ENCODE results near the gene SNRPA.

DNA sequence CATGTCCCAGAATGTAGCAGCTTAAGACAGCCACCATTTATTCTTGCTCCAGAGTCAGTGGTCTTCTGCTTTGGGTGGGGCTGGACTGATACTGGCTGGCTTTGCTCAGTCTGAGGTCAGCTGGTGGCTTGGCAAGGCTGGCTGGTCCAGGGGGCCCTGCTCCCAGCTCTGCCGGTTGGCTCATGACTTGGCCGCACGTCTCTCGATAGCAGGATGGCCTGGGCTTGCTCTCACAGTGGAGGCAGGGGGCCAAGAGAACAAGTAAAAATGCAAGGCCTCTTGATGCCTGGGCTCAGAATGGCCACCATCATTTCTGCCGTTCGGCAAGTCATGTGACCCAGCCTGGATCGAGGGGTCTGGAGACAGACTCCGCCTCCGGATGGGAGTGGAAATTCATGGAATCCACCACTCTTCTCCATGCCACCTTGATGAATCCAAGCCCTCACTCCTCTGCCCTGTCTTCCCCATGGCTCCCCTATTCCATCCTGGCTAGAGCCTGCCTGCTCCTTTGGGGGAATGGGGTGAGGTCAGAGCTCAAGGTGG, 13.8 kb upstream of the SNRPA start:
- TF ChIP-seq POLR2A (IDR thresholded peaks at IDR 0.05) (no peak), POLR2AphosphoS5 (IDR thresholded peaks at IDR 0.05) (no peak)
